Inflammatory macrophage treated with lipopolysaccharide for 1 hour (primary cell): ENCODE results near the gene MPEG1.

Experiments used
- DNase-seq, 2 donors: peaks; one replicate each; pipeline ENCODE4 v3.0.0-alpha.2; 2020 to 2022

Gene MPEG1

DNA sequence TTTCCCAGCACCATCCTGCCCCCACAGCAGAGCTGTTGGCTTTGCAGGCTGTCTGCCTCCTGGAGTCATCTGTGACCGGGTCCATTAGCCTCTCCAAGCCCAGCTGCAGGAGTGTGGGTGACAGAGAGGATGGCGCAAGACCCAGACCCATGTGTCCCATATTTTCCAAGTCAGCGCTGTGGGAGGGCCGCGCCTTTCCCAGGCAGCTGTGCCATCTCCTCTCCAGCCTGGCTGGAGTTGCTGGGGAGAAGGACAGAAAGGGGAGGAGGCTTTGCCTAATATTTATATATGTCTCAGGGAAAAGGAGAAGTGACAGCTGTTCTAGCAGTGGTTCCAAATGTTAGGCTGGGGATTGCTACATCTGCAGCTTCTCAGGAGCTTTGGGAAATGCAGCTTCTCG lies 25.1 kb downstream of the MPEG1 start:
- peak; percentile 48 to 85 for DNase-seq

DNA sequence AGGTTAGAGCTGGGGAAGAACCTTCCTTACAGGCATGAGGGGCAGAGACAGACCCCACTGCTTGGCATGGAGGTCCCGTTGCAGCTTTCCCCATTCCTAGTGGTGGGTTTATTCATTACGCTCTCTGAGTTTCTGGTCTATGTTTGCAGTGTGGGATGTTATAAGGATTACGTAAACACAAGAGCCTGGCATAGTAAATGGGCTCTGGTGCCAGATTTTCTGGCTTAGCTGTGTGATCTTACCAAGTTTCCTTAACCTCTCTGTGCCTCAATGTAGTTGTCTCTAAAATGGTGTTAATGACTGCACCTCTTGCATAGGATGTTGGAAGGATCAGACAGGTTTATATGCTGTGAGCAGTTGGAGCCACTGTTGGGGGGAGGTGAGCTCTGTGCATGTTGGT lies 25.7 kb downstream of the MPEG1 start:
- no peak for DNase-seq

DNA sequence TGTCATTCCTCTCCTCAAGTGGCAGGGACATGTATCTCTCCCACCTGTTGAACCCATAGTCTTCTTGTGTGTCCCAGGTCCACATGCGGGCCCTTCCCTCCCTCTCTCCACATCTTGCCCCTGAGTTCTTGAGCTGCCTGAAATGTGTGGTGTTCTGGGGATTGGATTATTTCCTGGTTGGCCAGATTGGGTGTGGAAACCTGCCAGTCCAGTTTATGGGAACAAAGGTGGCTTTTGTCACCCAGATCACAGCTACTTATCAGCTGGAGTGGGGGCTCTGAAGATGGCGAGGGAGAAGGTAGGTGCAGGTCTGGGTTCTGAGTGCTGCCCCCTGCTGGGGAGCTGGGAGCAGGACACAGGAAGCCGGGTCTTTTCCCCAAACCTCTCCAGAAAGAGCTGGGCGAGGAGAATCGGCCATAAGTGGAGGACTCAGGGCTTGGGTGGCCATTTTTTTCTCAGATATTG lies 26.6 kb downstream of the MPEG1 start:
- peak in 1 of 2 donors; percentile 31 for DNase-seq

DNA sequence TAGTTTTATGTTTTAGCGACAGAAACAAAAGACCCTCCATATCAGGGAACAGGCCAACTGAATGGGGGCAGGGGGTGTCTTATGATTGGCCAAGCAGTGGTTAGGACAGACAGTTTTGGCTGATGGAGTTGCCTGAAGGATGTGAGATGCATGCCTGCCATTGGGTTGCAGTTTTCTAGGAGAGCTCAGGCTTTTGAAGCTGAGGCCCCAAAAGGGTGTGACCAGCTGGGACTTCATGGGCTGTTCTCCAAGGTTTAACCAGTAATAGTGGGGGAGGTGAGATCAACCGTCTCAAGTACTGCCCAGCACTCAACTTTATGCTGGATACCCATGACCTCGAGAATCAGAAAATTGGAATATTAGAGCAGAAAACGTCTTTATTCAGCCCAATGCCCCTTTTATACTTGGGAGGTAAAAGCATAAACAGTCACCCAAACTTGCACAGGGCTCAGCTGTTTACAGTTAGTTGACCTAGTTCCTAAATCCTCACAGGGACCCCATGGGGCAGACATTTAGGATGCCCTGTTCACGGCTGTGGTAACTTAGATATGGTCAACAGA lies 27.3 kb downstream of the MPEG1 start:
- DNase-seq, result no peak

DNA sequence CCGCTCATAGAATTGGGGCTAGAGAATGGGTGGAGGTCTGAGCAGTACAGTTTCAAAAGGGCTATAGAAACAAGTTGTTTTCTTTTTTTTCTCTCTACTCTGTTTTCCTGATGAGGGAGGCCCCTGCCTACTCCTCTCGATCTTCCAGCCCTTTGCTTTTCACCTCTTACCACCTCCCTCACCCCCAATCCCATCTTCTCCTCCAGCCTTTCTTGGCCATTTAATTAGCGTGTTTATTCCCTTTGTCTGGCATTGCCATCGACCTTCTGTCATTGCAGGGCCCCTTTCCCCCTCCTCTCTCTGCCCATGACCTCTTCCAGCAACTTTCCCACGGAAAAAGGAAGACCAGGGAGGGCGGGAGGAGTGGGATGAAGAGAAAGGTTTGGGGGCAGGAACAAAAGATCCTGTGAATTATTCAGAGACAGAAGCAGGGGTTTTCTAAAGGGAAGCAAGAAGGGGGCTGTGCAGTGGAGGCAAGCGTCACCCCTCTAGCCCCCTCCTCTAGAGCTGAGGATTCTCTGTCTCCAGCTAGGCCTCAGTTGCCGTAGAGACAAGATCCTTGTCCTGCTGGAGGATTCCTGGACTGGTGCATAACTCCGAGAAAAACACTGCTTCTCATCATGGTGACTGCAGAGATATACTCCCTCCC lies 27.9 kb downstream of the MPEG1 start:
- no peak for DNase-seq

DNA sequence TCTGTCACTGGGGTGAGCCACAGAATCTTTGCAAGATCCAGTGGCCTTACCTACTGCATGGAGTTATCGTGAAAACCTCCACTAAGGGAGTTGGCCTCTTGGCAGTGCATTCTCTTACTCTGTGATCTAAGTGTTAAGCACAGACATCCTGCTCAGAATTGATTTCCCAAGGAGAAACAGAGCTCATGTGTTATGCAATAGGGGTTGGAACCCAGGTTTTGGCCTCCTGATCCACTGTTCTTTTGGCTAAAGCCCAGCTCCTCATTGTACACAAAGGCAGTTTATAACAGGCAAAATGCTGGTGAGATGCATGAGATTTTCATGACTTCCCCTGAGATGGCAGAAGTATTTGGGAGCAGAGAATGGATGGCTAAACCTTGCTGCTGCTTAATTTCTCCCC lies 29.0 kb downstream of the MPEG1 start:
- no peak for DNase-seq

DNA sequence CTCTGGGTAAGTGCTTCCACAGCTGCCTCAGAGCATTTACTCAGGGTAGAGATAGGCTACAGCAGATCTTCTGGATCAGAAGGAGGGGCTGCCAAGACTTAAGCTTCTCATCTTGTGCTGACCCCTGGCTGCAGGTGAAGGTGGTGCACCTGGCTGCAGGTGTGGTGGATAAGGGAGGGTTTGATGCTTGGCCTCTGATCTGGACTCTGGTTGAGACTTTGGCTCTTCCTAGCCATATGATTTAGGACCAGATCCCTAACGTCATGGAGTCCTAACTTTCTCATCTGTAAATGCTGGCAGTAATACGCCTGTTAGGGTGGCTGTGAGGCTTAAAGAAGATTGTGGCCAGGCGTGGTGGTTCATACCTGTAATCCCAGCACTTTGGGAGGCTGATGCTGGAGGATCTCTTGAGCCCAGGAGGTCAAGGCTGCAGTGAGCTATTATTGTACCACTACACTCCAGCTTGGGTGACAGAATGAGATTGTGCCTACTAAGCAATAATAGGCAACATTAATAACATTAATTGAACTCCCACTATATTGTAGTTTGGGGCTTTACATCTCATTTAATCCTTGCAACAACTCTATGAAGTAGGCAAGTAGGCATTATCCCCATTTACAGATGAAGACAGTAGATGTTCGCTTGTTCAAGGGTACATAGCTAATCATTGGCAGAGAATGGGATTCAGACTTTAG lies 30.1 kb downstream of the MPEG1 start:
- DNase-seq, result no peak

DNA sequence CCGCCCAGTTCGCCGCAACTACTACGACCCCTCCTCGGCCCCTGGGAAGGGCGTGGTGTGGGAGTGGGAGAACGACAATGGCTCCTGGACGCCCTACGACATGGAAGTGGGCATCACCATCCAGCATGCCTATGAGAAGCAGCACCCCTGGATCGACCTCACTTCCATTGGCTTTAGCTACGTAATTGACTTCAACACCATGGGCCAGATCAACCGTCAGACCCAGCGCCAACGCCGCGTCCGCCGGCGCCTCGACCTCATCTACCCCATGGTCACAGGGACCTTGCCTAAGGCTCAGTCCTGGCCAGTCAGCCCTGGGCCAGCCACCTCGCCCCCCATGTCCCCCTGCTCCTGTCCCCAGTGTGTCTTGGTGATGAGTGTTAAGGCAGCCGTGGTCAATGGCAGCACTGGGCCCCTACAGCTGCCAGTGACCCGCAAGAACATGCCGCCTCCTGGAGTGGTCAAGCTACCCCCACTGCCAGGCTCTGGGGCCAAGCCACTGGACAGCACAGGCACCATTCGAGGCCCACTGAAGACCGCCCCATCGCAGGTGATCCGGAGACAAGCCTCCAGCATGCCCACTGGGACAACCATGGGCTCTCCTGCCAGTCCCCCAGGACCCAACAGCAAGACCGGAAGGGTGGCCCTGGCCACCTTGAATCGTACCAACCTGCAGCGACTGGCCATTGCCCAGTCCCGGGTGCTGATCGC lies 30.8 kb downstream of the MPEG1 start:
- DNase-seq, result no peak

DNA sequence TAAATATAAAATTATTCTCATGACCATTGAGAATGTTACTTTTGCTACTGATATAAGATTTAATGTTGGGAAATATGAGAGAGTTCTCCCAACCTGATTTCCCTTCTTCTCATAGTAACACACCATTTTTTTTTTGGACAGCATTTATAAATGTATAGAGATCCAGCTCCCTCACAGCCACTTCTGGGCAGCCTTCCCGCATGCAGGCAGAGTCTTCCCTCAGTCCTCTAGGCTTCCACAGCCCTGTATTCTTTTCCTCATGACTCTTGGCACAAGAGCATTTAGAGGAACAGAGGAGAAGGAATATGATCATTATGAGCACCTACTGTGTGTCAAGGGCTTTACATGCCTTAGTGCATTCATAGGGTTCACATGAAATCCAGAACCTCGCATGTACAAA lies 31.8 kb downstream of the MPEG1 start:
- no peak for DNase-seq

DNA sequence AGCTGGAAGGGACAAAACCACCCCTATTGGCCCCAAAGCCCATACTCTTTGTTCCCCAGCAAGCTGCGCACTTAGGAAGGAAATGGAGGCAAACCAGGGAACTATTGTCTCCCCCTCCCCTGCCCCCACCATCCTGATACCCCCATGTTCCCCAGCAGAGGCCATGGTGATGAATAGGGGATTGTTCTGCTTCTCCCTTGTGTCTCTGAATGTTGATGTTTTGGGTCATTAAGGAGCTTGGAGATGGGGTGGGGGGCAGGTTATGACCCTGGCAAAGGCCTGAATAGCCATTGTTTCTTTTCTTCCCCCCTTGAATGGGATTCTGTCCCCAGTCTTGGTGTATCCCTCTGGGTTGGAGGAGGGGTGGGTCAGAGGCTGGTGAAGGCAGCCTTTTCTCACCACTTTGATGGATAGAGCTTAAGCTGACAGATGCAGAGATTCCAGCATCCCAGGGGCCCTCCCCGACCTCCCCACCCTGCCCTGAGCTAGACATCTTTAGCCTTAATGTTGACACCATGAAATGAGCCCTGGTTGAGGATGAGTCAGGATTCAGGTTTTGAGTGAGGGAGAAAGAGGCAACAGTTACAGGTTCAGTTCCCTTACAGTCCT lies 32.5 kb downstream of the MPEG1 start:
- no peak for DNase-seq

DNA sequence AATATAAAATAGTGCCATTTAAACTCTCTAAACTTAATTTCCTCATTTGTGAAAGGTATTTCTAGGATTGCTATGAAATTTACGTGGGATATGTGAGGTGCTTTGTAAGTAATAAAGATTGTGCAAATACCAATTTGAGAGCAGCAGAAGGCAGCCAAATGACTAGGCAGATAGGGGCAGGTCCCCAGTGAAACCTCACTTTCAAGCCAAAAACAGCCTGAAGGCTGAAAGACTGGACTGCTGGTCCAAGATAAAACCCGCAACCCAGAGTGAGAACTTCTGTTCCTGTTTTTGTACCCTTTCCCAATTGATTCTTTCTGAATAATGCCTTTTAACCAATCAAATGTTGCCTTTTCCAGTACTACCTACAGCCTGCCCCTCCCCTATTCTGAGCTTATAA lies 33.6 kb downstream of the MPEG1 start:
- no peak for DNase-seq

DNA sequence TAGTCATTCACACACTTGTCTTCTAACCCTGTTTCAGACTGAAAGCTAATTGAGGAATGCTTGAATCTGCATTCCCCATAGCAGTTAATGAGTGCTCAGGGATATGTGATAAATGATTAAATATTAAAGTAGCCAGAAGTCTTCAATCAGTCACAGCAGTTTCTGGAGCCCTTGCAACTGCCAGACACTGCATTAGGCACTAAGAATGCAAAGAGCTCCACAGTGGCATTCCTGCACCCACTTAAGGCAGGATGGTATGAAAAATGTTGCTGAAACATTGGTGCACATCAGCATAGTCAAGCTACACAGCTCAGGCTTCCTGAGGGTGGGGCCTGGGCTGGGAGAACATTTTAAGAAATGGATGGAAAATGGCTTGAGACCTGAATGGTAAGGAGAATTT lies 34.3 kb downstream of the MPEG1 start:
- DNase-seq, result no peak

DNA sequence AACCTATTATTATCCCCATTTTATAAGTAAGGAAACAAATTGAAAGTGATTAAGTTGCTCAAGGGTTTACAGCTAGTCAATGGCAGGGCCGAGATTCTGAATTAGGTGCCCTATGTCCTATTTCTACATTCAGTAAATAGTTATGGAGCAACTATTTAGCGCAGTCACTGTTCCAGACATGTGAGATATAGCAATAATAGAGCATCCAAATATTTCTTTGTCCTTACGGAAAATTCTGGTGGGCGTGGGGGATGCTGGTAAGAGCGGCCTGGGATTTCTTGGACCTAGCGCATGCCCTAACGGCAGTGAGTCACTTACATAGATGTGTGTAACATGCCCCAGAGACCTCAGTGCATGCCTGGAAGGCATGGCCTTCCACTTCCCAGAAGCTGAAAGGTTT lies 36.4 kb downstream of the MPEG1 start:
- no peak for DNase-seq

DNA sequence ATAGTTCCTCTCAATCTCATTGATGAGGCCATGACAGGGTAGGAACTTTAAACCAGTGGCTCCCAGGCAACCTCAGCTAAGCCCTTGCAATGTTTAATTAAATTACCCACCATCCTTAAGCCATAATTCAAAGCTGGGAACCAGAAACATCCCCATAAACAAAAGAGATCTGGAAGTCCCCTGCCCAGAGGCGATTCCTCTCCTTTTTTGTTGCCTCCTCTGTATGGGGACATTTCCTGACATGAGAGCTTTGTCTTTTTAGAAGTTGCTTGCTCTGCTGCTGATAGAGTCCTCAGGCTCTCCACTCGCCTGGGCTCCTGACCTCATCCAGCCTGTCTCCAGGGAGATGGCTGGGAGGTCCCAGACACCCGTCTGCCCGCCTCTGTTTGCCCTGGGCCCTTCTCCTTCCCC lies 37.6 kb downstream of the MPEG1 start:
- peak in 1 of 2 donors; percentile 47 for DNase-seq

DNA sequence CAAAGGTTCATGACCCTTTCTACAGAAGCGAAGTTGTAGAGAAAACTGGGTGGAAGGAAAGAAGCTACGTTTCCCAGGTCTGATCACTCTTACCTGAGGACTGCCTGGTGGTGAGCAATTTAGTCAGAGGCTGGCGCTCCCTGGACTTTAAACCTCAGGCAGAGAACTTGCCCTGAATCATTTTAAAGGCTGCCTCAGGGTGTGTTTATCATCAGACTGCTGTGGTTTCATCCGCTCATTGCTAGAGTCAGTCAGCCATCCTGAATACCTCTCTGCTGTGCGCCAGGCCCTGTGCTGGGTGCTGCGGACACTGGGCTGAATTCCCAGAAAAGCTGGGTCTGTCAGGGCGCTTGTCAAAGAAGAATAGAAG lies 38.1 kb downstream of the MPEG1 start:
- DNase-seq, result no peak

DNA sequence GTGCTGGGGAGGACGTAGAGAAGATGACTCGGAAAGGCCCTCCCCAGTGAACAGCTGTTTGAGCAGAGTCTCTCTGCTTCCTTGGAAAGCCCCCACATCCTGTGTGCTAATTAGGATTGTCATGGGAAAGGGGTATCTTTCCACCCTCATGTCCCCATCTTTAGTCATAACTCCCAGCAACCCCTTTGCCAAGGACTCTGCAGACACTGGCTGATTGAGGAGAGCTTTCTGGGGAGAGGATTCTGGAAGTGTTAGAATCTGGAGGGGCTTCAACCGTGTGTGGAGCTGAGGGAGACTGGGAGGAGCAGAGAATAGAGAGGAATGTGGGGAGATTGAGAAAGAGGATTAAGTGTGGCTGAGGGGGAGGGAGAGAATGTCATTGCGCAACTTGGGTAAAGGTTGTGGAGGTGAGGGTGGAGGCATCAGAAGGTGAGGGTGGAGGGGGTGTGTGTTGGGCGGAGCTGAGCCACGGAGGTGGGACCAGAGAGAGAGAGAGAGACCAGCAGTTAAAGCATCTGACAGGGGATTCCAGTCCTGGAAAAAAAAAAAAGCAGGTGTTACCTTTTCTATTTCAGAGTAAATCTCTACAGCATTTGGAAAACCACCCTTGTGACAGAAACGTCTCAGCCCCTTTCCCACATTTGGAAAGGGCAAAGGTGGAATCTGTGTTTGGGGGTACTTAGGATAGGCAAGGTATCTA lies 38.6 kb downstream of the MPEG1 start:
- DNase-seq, result peak; percentile 41 to 93

DNA sequence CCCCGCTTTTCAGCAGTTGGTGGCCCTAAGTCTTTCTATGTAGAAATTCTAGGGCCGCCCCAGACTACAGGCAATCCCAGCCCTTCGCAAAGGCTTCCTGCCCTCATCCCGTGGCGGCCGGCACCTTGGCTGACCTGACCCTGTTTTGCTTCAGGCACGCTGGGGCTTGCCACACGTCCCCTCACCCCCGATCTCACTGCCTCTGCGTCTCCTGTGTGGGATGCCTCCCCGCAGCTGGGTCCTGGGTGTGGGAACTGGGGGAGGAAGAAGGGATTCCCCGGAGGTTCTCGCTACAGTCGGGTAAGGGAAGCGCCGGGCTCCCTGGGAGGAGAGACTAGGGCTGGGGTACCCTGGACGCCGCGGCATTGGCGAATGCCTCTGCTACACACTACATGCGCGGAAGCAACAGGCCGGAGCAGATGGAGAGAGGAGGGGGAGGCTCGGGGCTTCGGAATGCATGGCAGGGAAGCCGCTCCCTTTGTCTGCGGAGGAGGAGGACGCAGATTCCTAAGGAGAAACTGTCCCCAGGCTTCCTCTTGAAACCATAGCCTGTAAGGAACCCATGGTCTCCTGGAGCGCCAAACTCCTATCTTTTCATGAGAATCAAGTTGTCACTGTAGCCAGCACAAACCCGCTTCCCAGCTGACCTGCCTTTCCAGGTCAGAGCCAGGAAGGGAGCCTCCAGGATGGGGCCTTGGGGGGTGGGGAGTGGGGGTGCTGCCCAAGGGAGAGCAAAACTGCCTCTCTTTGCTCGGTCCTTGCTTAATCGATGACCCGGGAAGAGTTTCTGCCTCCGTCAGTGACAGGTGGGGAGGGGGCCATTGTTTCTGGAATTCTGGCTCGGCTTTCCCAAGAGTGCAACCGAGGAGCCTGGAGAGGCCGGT lies 39.4 kb downstream of the MPEG1 start:
- DNase-seq, result peak; percentile 73 to 95

DNA sequence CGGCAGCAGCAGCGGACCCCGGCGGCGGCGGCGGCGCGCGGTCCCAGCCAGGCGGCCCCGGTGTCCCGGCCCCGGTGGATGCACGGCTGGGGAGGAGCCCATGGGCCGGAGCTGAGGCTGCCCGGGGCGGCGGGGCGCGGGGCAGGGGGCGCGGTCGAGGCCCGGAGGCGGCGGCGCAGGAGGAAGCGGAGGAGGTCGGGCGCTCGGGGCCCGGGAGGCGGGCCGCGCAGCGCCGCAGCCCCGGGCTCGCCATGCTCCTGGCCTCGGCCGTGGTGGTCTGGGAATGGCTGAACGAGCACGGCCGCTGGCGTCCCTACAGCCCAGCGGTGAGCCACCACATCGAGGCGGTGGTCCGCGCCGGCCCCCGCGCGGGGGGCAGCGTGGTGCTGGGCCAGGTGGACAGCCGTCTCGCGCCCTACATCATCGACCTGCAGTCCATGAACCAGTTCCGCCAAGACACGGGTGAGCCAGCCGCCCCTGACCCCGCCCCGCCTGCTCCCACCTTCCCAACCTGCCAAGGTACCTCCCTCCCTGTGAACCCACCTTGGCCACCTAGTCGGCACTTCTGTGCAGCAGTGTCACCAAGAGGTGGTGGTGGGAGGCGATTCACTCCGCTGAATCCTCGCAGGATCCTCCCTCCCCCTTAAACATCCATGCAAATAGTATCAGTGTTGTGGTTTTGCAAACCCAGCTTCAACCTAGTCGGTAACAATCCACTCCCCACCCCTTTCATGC lies 40.2 kb downstream of the MPEG1 start:
- DNase-seq, result no peak

DNA sequence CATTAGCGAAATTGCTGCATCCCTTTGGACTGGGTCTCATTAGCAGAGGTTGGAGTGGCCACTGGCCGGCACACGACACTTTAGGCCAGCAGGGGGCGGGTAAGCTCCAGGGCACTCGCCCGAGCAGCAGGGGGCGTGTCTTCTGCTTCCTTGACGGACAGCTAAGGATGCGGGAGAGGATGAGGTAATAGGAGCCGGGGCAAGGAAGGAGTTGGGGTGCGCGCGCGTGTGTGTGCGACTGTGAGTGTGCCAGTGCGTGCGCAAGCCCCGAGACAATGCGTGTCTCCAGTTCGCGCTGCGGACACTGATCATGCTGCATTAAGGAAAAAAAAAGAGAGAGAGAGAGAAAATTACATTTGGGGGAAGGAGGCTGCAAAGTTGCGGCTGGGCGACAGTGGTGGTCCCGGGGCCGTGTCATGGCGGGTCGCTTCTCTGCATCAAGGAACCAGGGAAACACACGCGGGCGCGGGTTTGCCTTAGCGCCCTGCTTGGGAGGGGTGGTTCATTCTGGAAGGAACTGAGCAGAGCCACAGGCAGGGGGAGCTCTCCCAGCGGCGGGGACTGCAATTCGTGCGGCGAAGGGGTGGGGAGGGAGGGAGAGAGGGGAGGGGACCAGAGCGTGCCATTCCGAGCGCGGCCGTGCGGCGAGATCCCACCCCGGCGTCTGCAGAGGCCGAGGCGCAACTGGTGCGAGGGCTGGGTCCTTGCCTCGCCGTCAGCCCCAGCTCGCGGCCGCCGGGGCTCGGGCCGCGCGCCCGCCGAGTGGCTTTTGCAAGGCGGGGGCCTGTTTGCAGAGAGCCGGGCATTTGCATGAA lies 41.0 kb downstream of the MPEG1 start, which contains the start of gene DTX4:
TSS of gene DTX4 (plus strand) at position 625 of the 815 bp plus-strand sequence. CDS start 464 bp downstream, outside the sequence.
- peak; percentile 84 to 96 for DNase-seq

DNA sequence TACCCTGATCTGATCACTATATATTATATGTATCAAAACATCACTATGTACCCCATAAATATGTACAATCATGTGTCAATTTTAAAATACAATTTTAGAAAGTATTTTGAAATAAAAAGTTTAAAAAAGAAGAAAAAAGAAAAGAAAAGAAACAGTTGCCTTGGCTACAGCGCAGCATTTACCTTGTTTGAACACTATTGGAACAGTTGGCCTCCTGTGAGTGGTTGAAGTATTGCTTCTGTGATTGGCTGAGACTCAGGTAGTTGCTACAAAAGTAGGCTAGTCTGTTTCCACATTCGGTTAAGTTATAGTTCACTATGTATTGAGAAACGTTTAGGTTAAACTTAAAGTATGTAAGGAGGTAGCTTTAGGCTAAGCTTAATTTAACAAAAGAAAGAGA lies 48.7 kb downstream of the MPEG1 start:
- DNase-seq, result no peak
